Natural killer cell treated with Interleukin-12 subunit alpha and Interleukin-12 subunit beta and Interleukin-15 and Interleukin-18, amount 100 ng/mL, for 72 hours (primary cell): ENCODE data around the gene CEP164. TPM values are rescaled to one million over a fixed set of nuclear protein-coding genes. Genes with fewer than 3 reads are reported as not detected.
A peak's percentile ranks its signal among the peaks of the same experiment; 100 is the strongest.

ENCODE experiments used
- ATAC-seq, 2 donors: fragments of 150-1000 bp; cut with Tn5 transposase in 1 of 2; sonication (Bioruptor Pico), chemical (Tn5 transposase) in 1 of 2; 2 replicates each; pipeline ENCODE4 v1.10.0; 2021
- DNase-seq: peaks from one replicate; pipeline ENCODE4 v3.0.0; 2022; ENCODE audit warnings: low spot score
- H3K27ac Mint-ChIP-seq, 2 donors: 1 replicate in 1 of 2; 2 replicates in 1 of 2; pipeline ENCODE4 v1.8.0; 2022; ENCODE audit warnings: mixed read lengths in 2 of 2, mild to moderate bottlenecking in 1 of 2, moderate library complexity in 1 of 2
- H3K27me3 Mint-ChIP-seq, 2 donors: 1 replicate in 1 of 2; 2 replicates in 1 of 2; pipeline ENCODE4 v1.8.0; 2022; ENCODE audit warnings: mixed read lengths in 2 of 2
- H3K36me3 Mint-ChIP-seq: one replicate; pipeline ENCODE4 v1.8.0; 2022; ENCODE audit warnings: mixed read lengths
- H3K4me1 Mint-ChIP-seq, 2 donors: 1 replicate in 1 of 2; 2 replicates in 1 of 2; pipeline ENCODE4 v1.8.0; 2022; ENCODE audit warnings: low read depth in 2 of 2, mixed read lengths in 2 of 2, mild to moderate bottlenecking in 1 of 2
- H3K4me3 Mint-ChIP-seq: one replicate; pipeline ENCODE4 v1.8.0; 2022; ENCODE audit warnings: mixed read lengths
- H3K9me3 Mint-ChIP-seq: 2 replicates; pipeline ENCODE4 v1.8.0; 2022; ENCODE audit warnings: mixed read lengths
- total RNA-seq, 2 donors: library from RNA; stranded (reverse); gene quantifications; one replicate each; pipeline ENCODE4 v1.2.3, GENCODE V29; 2022

Gene CEP164
- total RNA-seq, 2 donors from 2014 or later: 30.1 to 60.8 TPM

DNA sequence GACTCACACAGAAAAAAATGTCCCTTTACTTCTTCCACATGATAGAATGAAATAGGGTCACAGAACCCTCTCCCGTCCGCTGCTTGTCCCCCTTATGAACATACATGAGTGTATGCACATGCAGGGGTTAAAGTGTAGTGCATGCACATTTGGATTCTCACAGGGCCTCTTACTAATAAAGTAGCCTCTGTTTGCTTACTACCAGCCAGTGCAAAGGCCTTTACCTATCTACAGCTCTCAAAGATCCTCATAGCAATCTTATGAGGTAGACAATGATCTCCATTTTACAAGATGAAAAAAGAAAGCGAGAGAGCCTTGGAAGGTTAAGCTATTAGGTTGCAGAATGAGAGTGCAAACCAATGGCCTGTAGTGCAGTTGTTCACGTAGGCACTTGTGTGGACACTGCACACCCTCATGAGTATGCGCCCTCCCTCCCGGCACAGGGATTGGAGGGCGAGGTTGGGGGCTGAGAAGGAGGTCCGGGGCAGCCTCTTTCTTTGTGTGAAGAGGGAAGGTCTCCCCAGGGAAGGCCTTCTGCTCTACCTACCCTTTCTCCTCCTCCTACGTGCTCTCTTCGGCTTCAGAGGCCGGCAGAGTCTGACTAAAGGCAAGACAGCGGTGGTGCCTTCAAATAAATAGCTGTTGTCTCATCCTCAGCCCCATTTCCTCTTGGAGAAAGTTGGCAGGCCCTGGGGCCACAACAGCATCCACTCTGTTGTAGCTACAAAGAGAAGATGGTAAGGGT lies 91.3 kb downstream of the CEP164 start:
- H3K27ac Mint-ChIP-seq: no peak overlapping the region
- no peak for DNase-seq
- no peaks in the 10 kb centered on the region for H3K4me1 Mint-ChIP-seq
- H3K36me3 Mint-ChIP-seq: no peaks in the 10 kb centered on the region
- peaks cover 0 to 3% of the 10 kb centered on the region in 2 donors for H3K27me3 Mint-ChIP-seq
- ATAC-seq: no peak
- H3K4me3 Mint-ChIP-seq: no peak overlapping the region
- H3K9me3 Mint-ChIP-seq: no peaks in the 10 kb centered on the region

DNA sequence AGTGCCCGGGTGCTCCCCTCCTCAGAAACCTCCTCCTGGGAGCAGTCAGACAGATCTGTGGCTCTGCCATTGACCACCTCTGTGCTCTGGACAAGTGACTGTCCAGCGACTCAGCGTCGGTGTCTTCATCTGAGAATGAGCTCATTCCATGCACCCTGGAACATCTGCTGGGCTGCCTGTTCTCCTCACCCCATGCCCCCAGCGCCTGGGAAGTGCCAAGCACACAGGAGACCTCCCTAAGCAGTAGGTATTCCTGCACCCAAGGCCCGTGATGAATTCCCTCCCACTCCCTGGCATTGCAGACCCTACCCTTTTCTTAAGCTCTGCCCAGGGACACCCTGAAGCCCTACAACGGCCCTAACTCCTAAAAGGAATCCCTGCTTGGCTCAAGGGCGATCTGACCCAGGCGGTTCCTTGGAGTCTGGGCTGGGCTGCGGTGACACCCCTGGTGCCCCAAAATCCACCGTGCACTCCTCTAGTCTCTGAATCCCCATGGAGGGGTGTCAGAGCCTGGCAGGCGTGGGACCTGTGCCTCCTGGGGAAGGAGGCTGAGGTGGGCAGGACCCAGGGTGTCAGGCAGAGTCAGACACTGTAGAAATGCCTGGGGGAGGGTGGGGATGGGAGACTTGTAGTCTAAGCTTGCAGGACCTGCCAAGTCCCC lies 92.0 kb downstream of the CEP164 start:
- Mint-ChIP-seq H3K27ac (no peak overlapping the region), H3K27me3 (peaks cover 0 to 5% of the 10 kb centered on the region in 2 donors), H3K9me3 (no peaks in the 10 kb centered on the region), H3K4me3 (no peak overlapping the region), H3K4me1 (no peaks in the 10 kb centered on the region), H3K36me3 (no peaks in the 10 kb centered on the region)
- DNase-seq: no peak
- no peak for ATAC-seq

DNA sequence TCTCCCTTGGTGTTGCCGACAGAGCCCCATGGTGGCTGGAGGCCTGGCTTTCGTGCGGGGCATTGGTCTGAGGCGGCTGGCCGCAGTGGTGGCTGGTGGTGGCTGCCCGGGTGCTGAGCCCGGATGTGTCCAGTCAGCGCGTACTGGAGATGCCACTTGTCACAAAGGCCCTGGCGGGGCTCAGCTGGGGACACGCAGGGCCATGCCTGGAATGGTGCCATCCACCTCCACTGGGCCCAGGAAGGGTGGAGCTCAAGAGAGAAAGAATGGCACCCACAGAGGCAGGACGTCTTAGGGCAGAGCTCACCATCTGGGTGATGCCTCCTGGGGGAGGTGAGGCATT lies 92.5 kb downstream of the CEP164 start:
- H3K4me3 Mint-ChIP-seq: no peak overlapping the region
- peaks cover 0 to 10% of the 10 kb centered on the region in 2 donors for H3K27me3 Mint-ChIP-seq
- H3K36me3 Mint-ChIP-seq: no peaks in the 10 kb centered on the region
- H3K4me1 Mint-ChIP-seq: no peaks in the 10 kb centered on the region
- ATAC-seq: no peak
- H3K9me3 Mint-ChIP-seq: no peaks in the 10 kb centered on the region
- no peak for DNase-seq
- no peak overlapping the region for H3K27ac Mint-ChIP-seq

DNA sequence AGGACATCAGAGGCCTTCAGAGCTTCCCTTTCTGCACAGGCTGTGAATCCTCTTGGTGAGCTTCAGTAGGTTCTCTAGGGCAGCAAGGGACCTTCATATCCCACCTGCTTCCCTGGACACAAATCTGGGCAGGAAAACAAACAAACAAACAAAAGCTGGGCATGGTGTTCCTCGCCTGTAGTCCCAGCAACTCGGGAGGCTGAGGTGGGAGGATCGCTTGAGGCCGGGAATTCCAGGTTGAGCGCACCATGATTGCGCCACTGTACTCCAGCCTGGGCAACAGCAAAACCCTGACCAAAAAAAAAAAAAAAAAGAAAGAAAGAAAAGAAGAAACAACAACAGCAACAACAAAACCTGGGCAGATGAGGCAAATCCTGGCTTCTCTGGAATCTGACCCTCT lies 92.9 kb downstream of the CEP164 start:
- ATAC-seq (no peak), DNase-seq (no peak)
- Mint-ChIP-seq H3K27ac (no peak overlapping the region), H3K4me3 (no peak overlapping the region), H3K4me1 (no peaks in the 10 kb centered on the region), H3K9me3 (no peaks in the 10 kb centered on the region), H3K36me3 (no peaks in the 10 kb centered on the region), H3K27me3 (peaks cover 0 to 10% of the 10 kb centered on the region in 2 donors)

DNA sequence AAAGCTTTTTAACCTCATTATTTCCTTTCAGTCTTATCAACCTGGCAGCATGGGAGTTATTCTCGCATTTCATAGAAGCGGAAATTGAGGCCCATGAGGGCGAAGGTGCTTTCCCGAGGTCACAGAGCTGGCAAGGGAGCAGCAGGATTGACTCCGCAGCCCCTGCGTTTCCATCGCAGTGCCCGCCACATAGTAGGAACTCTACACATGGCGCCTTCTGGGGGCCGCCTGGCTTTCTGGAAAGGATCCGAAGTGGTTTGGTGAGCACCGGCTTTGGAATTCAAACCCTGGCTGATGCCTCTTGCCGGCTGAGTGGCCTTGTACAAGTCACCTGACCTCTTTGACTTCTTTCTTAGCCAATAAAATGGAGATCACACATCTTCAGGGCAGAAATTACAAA lies 93.4 kb downstream of the CEP164 start:
- no peak overlapping the region for H3K4me3 Mint-ChIP-seq
- ATAC-seq: no peak
- no peaks in the 10 kb centered on the region for H3K4me1 Mint-ChIP-seq
- peaks cover 0 to 10% of the 10 kb centered on the region in 2 donors for H3K27me3 Mint-ChIP-seq
- H3K27ac Mint-ChIP-seq: no peak overlapping the region
- no peaks in the 10 kb centered on the region for H3K9me3 Mint-ChIP-seq
- H3K36me3 Mint-ChIP-seq: no peaks in the 10 kb centered on the region
- DNase-seq: no peak

DNA sequence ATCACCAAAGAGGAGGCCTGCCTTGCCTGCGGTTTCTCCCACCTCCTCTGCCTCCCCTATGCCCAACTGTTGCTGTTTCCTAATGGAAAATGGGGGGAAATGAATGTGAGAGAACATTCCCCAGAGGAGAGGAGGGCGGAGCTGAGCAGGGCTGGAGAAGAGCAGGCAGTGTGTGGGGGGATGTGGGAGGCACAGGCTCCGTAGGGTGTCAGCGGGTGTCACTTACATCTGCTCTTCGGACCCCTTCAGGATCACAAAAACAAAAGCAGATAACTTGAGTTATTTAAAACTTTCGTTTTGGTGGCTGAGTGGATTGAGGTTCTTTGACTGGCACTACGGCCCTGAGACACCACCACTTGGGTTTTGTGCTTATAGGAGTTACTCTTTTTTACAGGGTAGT lies 93.8 kb downstream of the CEP164 start:
- H3K4me3 Mint-ChIP-seq: no peak overlapping the region
- H3K9me3 Mint-ChIP-seq: no peaks in the 10 kb centered on the region
- no peak for ATAC-seq
- peaks cover 0 to 10% of the 10 kb centered on the region in 2 donors for H3K27me3 Mint-ChIP-seq
- H3K36me3 Mint-ChIP-seq: no peaks in the 10 kb centered on the region
- H3K4me1 Mint-ChIP-seq: no peaks in the 10 kb centered on the region
- no peak overlapping the region for H3K27ac Mint-ChIP-seq
- DNase-seq: no peak

DNA sequence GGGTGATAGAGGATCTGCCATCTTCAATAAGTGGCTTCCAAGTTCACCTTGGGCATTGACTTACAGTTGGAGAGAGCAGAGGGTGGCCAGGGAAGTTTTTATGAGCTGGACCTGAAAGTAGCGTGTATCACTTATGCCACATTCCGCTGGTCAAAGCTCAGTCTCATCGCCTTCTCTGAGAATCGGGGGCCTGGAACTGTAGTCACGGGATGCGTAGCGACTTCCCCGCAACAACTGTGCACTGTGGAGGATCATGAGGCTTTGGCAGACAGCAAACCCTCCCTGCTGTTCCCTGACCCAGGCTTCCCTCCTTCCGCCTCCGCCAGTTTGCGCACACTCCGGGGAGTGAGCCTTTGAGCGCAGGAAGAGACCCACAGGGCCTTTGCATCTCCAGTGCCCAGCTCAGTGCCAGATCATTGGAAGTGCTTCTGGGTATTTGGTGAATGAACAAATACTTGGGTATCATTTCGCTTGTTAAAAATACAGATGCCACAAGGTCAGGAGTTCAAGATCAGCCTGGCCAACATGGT lies 95.5 kb downstream of the CEP164 start:
- no peaks in the 10 kb centered on the region for H3K4me1 Mint-ChIP-seq
- DNase-seq: no peak
- no peak overlapping the region for H3K4me3 Mint-ChIP-seq
- peaks cover 0 to 13% of the 10 kb centered on the region in 2 donors for H3K27me3 Mint-ChIP-seq
- H3K9me3 Mint-ChIP-seq: no peaks in the 10 kb centered on the region
- no peak for ATAC-seq
- H3K36me3 Mint-ChIP-seq: no peaks in the 10 kb centered on the region
- H3K27ac Mint-ChIP-seq: no peak overlapping the region

DNA sequence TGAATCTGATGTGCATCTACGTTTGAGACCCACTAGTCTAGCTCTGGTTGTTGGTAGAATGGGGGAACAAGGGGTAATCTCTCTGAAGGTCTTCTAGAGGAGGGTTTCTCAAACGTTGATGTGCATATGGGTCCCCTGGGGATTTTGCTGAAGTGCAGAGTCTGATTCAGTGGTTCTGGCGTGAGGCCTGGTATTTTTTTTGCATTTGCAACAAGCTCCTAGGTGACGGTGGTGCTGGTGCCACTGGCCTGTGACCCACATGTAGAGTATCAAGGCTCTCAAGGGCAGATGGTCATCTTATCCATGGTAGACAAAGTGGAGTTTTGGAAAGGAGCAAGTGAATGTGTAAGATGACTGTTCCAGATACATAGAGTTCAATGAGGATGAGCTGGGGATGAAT lies 97.1 kb downstream of the CEP164 start:
- Mint-ChIP-seq H3K4me1 (no peaks in the 10 kb centered on the region), H3K27ac (no peak overlapping the region), H3K36me3 (no peaks in the 10 kb centered on the region), H3K4me3 (no peak overlapping the region), H3K27me3 (peaks cover 0 to 13% of the 10 kb centered on the region in 2 donors), H3K9me3 (no peaks in the 10 kb centered on the region)
- DNase-seq (no peak), ATAC-seq (no peak)

DNA sequence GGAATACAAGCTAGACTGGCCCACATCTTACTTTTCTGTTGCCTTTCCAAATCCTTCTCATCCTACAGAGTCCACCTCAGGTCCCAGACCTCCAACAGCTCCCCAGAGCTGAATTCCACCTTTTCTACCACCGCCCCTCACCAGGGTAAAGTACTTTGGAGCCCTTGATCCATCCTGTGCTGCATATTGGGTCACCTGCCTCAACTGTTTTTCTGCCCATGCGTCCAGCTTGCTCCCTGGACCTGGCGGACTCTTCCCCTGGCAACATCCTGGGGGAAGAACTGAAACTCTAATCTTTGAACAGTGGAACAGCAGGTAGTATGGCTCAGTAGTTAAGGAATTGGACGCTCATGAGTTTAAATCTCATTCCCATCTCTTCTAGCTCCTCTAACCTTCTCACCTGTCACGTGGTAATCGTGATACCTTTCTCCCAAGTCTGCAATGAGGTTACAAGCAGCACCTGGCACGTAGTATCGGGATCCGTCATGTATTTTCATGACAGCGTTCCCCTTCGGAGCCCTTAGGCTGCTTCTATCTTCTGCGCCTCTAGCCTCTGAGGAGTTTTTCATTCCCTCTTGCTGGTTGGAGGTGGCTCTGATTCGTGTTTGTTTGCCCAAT lies 98.1 kb downstream of the CEP164 start:
- H3K9me3 Mint-ChIP-seq: no peaks in the 10 kb centered on the region
- no peak overlapping the region for H3K27ac Mint-ChIP-seq
- H3K4me1 Mint-ChIP-seq: no peaks in the 10 kb centered on the region
- ATAC-seq: no peak
- H3K27me3 Mint-ChIP-seq: peaks cover 0 to 13% of the 10 kb centered on the region in 2 donors
- H3K36me3 Mint-ChIP-seq: no peaks in the 10 kb centered on the region
- H3K4me3 Mint-ChIP-seq: no peak overlapping the region
- no peak for DNase-seq

DNA sequence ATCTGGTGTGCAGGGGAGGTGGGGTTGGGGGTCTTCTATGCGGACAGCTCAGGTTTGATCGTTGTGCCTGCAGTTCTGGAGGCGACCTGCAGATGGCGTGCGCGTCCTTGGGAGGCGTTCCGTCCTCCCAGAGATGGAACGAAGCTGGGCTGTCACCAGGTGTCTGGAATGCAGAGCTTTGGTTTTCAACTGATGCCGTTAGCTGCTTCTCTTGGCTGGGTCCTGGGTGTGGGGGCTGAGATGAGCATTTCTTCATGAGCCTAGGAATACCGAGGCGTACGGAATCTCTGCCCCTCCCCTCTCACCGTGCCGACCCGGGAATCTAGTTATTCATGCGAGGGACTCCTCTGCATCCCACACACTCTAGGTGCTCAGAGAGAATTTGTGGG lies 98.6 kb downstream of the CEP164 start:
- Mint-ChIP-seq H3K4me3 (no peak overlapping the region), H3K9me3 (no peaks in the 10 kb centered on the region), H3K27me3 (peaks cover 0 to 13% of the 10 kb centered on the region in 2 donors), H3K27ac (no peak overlapping the region), H3K36me3 (no peaks in the 10 kb centered on the region), H3K4me1 (no peaks in the 10 kb centered on the region)
- DNase-seq (no peak), ATAC-seq (peak in 1 of 2 donors; percentile 43)

DNA sequence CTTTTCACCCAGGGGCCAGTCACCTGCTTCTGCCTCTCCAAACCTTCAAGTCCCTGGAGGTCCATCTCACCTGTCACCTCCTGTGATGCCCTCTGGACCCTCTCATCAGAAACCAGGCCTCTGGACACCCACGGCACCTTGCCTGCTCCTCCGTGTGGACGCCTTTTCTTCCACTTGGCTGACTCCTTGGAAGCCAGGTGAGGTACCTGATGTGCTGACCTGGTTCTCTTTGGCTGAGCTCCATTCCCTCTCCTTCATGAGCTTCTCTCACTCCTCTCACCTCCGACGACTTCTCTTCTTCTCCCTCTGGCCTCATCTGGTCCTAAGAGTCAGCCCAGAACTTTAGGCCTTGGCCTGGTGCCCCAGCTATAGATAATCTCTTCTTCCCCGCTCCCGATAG lies 99.3 kb downstream of the CEP164 start:
- Mint-ChIP-seq H3K9me3 (no peaks in the 10 kb centered on the region), H3K4me1 (no peaks in the 10 kb centered on the region), H3K27me3 (peaks cover 0 to 13% of the 10 kb centered on the region in 2 donors), H3K27ac (no peak overlapping the region), H3K4me3 (no peak overlapping the region), H3K36me3 (no peaks in the 10 kb centered on the region)
- DNase-seq: no peak
- no peak for ATAC-seq

DNA sequence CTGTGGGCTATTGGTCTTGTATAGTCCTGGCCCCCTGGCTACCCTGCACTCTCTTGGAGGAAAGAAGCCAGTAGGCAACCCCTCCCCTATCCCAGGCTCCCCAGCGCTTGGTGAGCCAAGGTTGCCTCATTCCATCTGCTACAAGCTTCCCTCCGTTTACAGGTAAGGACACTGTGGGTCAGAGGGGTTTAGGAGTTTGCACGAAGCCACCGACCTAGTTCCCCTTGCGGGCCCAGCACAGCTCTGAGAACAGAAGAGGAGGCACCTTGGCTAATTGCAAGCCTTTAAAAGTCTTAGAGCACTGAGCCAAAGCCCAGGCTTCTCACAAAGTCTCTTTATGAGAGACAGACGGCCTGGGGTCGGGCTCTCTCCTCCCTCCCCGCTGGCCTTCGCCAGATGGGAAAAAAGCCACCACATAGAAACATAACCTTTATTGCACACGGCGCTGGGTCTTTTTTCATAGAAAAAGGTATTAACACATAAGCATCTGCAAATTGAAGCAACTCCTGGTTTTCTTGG lies 99.8 kb downstream of the CEP164 start:
- peaks cover 0 to 13% of the 10 kb centered on the region in 2 donors for H3K27me3 Mint-ChIP-seq
- no peak overlapping the region for H3K4me3 Mint-ChIP-seq
- H3K4me1 Mint-ChIP-seq: no peaks in the 10 kb centered on the region
- DNase-seq: peak; percentile 35
- no peak for ATAC-seq
- no peaks in the 10 kb centered on the region for H3K9me3 Mint-ChIP-seq
- no peaks in the 10 kb centered on the region for H3K36me3 Mint-ChIP-seq
- H3K27ac Mint-ChIP-seq: no peak overlapping the region

DNA sequence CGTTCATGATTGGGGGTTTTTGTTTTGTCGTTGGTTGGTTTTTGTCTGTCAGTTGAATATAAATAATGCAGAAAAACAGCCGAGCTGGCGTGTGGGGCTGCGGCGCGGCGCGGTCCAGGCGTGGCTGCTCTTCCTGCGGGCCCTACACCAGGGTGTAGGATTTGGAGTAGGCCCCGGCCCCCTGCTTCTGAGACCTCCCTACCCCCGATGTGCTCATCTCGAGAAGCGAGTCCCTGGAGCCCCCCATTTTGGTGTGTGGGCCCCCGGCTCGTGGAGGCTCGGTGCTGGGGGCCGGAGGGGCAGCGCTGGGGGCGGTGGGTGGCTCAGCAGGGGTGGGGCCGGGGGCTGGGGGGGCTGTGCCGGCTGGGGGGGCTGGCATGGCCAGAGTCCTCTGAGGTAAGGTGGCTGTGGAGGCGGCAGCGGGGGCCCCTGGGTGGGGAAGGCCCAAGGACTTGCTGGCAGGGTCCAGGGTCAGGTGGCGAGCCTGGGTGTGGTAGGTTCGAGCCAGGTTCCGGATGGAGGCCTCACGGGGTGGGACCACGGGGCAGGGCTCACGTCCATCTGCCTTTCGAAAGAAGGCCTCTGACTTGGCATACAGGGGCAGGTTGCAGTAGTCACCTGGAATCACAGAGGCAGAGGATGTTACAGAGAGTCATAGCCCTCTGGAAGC lies 100.7 kb downstream of the CEP164 start:
- H3K4me3 Mint-ChIP-seq: no peak overlapping the region
- no peak for ATAC-seq
- DNase-seq: no peak
- no peaks in the 10 kb centered on the region for H3K9me3 Mint-ChIP-seq
- no peak overlapping the region for H3K27ac Mint-ChIP-seq
- no peaks in the 10 kb centered on the region for H3K36me3 Mint-ChIP-seq
- H3K4me1 Mint-ChIP-seq: no peaks in the 10 kb centered on the region
- H3K27me3 Mint-ChIP-seq: peaks cover 0 to 13% of the 10 kb centered on the region in 2 donors

DNA sequence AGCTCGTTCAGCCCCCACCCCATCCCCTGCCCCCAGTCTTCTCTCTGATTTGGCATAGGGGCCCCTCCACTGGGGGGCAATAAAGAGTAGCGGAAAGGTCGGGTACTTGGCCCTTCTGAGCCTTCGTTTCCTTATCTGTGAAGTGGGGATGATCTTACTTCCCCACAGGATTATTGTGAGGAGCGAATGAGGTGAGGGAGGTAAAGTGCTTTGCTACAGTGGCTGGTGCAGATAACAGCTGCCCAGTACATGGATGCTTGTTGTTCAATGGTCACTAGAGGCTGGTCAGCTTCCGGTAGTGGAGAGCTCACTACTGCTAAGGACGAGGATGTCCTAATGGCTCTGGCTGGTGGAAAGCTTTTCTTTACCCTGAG lies 101.2 kb downstream of the CEP164 start:
- H3K27me3 Mint-ChIP-seq: peaks cover 0 to 10% of the 10 kb centered on the region in 2 donors
- H3K4me3 Mint-ChIP-seq: no peak overlapping the region

More for the DNA sequence above, 101.2 kb downstream of the CEP164 start:
- no peaks in the 10 kb centered on the region for H3K9me3 Mint-ChIP-seq
- no peak for DNase-seq
- H3K36me3 Mint-ChIP-seq: no peaks in the 10 kb centered on the region
- no peak overlapping the region for H3K27ac Mint-ChIP-seq
- no peak for ATAC-seq
- H3K4me1 Mint-ChIP-seq: no peaks in the 10 kb centered on the region
